Right lobe of liver (tissue), 4 donors: ENCODE data around the gene GMPR.

Experiments
- CTCF ChIP-seq, 4 donors: fragments of 200-600 bp in 3 of 4; fragments of 450-650 bp in 1 of 4; IDR thresholded peaks; one replicate each; pipeline versions ENCODE4 v1.5.1 to v1.8.0; 2016 to 2022; ENCODE audit warnings: antibody characterized with exemption in 4 of 4, mild to moderate bottlenecking in 2 of 4
- POLR2A ChIP-seq: fragments of 450-650 bp; IDR thresholded peaks from one replicate; pipeline ENCODE4 v1.6.1; 2017; ENCODE audit warnings: antibody characterized with exemption, mild to moderate bottlenecking
- donor health status: DM: no; HTN: no; CAD: no.
- donor health status: DM: no; HTN: no; CAD: no.
- donor health status: DM: no; HTN: yes; CAD: no.

DNA sequence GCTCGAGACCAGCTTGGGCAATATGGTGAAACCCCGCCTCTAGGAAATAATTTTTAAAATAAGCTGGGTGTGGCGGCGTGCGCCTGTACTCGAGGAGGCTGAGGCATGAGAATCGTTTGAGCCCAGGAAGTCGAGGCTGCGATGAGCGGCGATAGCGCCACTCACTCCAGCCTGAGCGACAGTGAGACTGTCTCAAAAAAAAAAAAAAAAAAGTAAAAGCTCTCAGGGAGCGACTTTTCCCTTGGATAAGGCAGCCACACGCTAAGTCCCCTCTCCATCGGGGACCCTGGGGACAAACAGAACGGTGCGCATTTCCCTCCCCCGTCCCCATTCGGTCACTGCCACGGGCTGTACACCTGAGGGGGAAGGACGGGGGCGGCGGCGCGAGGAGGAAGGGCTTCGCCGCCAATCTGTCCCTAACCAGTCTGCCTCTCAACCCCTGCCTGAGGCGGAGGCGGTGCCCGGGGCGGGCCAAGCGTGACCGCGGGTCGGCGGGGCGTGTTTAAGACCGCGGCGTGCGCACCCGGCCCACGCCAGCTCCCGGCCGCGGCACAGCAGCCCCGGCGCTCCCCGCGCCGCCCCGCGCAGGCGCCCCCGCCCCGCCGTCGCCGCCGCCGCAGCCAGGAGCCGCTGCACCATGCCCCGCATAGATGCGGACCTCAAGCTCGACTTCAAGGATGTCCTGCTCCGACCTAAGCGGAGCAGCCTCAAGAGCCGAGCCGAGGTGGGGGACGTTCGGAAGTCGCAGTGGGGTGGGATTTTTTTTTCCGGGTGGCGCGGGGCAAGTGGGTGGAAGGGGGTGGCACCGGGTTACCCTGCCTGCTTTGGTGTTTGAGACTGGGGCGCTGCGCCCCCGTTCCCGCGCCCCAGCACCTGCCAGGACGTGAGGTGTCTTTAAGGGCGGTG, at the start of gene GMPR:
- TF ChIP-seq POLR2A (peak; percentile 26), CTCF (IDR thresholded peaks at IDR 0.05) (no peak)
